Measurements from ENCODE around the gene TRMT13.

DNA sequence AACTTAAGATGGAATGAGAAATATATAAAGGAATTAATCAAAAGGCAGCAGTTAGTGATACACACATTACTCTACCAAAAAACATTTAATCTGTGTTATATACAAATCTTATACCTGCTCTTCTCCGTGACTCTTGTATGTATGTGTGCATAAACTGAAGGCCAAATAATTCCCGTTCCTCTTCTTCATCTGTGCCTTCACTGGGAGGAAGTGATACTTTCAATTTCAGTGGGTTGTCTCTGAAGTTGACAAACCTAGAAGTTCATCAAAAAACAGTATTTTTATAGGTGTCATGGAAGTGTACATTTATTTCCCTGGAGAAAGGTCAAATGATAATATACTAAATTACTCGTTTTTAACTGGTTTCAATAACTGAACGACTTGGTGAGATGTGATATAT is 19.3 kb downstream of the TRMT13 start:
- no peak for TF ChIP-seq POLR2A (IDR thresholded peaks at IDR 0.05)
- TF ChIP-seq, protein P1, sequence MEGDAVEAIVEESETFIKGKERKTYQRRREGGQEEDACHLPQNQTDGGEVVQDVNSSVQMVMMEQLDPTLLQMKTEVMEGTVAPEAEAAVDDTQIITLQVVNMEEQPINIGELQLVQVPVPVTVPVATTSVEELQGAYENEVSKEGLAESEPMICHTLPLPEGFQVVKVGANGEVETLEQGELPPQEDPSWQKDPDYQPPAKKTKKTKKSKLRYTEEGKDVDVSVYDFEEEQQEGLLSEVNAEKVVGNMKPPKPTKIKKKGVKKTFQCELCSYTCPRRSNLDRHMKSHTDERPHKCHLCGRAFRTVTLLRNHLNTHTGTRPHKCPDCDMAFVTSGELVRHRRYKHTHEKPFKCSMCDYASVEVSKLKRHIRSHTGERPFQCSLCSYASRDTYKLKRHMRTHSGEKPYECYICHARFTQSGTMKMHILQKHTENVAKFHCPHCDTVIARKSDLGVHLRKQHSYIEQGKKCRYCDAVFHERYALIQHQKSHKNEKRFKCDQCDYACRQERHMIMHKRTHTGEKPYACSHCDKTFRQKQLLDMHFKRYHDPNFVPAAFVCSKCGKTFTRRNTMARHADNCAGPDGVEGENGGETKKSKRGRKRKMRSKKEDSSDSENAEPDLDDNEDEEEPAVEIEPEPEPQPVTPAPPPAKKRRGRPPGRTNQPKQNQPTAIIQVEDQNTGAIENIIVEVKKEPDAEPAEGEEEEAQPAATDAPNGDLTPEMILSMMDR (IDR thresholded peaks at IDR 0.05), result no peak
- TF ChIP-seq POLR2AphosphoS5 (IDR thresholded peaks at IDR 0.05), result no peak

Measured in transverse colon (tissue), 4 donors.